ENCODE measurements around the gene LTBP1. TPM values are rescaled to one million over a fixed set of nuclear protein-coding genes. Genes with fewer than 3 reads are reported as not detected.

Gene LTBP1
- total RNA-seq, 1 experiment from 2014 or later = 28.5 TPM

GRCh38 chr2:33144243-33144642 is 197.5 kb downstream of the LTBP1 start:
- Histone ChIP-seq H3K9me3 (ENCODE audit: control insufficient read depth, low read depth, low read length) (no peaks in the 10 kb centered on the region), H3K27me3 (ENCODE audit: insufficient read depth, low read length) (no peaks in the 10 kb centered on the region), H4K5ac (ENCODE audit: insufficient read length, low read depth, low read length) (no peak overlapping the region), H4K8ac (replicated peaks; ENCODE audit: insufficient read length, low read depth, low read length) (no peak overlapping the region), H3K18ac (ENCODE audit: insufficient read length, low read depth, low read length) (no peak overlapping the region), H3K4me1 (ENCODE audit: insufficient read depth, low read length) (no peaks in the 10 kb centered on the region), H4K20me1 (ENCODE audit: control insufficient read depth, insufficient read depth, insufficient read length) (no peaks in the 10 kb centered on the region), H3K9ac (ENCODE audit: extremely low read depth, insufficient read length, low read length) (no peak overlapping the region), H2AK5ac (ENCODE audit: insufficient read length, low read length) (no peak overlapping the region), H3K14ac (ENCODE audit: insufficient read depth, low read length) (no peak overlapping the region), H4K91ac (ENCODE audit: insufficient read length, low read depth, low read length) (no peak overlapping the region), H2BK20ac (ENCODE audit: low read depth, low read length, poor library complexity, severe bottlenecking) (no peak overlapping the region), H2BK5ac (ENCODE audit: insufficient read length, low read length) (no peak overlapping the region), H3K27ac (ENCODE audit: insufficient read length, low read depth, low read length) (no peak overlapping the region), H2BK12ac (ENCODE audit: insufficient read length, low read depth, low read length) (no peak overlapping the region), H2BK15ac (ENCODE audit: low read depth, low read length) (no peak overlapping the region), H3K4ac (ENCODE audit: low read depth, low read length) (no peak overlapping the region), H3K56ac (ENCODE audit: insufficient read length, low read depth, low read length) (no peak overlapping the region), H2AFZ (ENCODE audit: low read length) (no peak overlapping the region), H3K23ac (ENCODE audit: insufficient read length, low read depth, low read length) (no peak overlapping the region), H3K23me2 (ENCODE audit: insufficient read length, low read depth, low read length, poor library complexity, severe bottlenecking) (no peaks in the 10 kb centered on the region), H3K79me1 (ENCODE audit: insufficient read depth, low read depth, low read length, poor library complexity, severe bottlenecking) (no peaks in the 10 kb centered on the region), H2BK120ac (ENCODE audit: low read depth, low read length, poor library complexity, severe bottlenecking) (no peak overlapping the region), H3K4me2 (ENCODE audit: insufficient read depth, insufficient read length, low read length) (no peak overlapping the region), H3T11ph (ENCODE audit: low read length) (no peak overlapping the region), H3K79me2 (ENCODE audit: insufficient read depth, low read length) (no peaks in the 10 kb centered on the region)
- Mint-ChIP-seq H3K36me3 (ENCODE audit: insufficient read depth in 1 of 3, low read depth in 3 of 3) (no peaks in the 10 kb centered on the region), H3K27ac (no peak overlapping the region), H3K27me3 (ENCODE audit: low read depth) (no peaks in the 10 kb centered on the region), H3K4me3 (no peak overlapping the region), H3K4me1 (peaks cover 0 to 6% of the 10 kb centered on the region in 2 experiments; a peak in 2 of 4 replicates), H3K9me3 (no peaks in the 10 kb centered on the region)
- DNase-seq = no peak
- no CpG with 5 or more reads among the region's 3 CpGs for WGBS (ENCODE audit: extremely low coverage, insufficient read length, low lambda C conversion rate)
- no peak for TF ChIP-seq CTCF (conservative IDR thresholded peaks at IDR 0.05)
